Measurements from ENCODE around the gene EIF2B5.

Gene EIF2B5

GRCh38 chr3:184174646-184175492, 39.7 kb downstream of the EIF2B5 start, which contains the start of gene AP2M1:
AP2M1 (plus strand) TSS chr3:184174855; CDS start chr3:184176994, 2,139 bp downstream.
- DNase-seq: peak; percentile 83

- DNase-seq: no peak
These were observed 40.3 kb downstream of the EIF2B5 start for GRCh38 chr3:184175506-184175905.

GRCh38 chr3:184175981-184176376, 40.8 kb downstream of the EIF2B5 start:
- no peak for DNase-seq

GRCh38 chr3:184176377-184177330, 41.5 kb downstream of the EIF2B5 start:
- DNase-seq: no peak

- DNase-seq: no peak
These were observed 42.2 kb downstream of the EIF2B5 start for GRCh38 chr3:184177331-184177731.

- no peak for DNase-seq
These were observed 42.7 kb downstream of the EIF2B5 start for GRCh38 chr3:184177767-184178306.

GRCh38 chr3:184178521-184179138, 43.5 kb downstream of the EIF2B5 start:
- no peak for DNase-seq

GRCh38 chr3:184180165-184180564, 45.0 kb downstream of the EIF2B5 start:
- DNase-seq: no peak

GRCh38 chr3:184181596-184181995, 46.4 kb downstream of the EIF2B5 start:
- no peak for DNase-seq

- no peak for DNase-seq
These were observed 48.5 kb downstream of the EIF2B5 start for GRCh38 chr3:184183679-184184078.

- DNase-seq: no peak
These were observed 49.5 kb downstream of the EIF2B5 start for GRCh38 chr3:184184546-184185230.

GRCh38 chr3:184185461-184186183, 50.5 kb downstream of the EIF2B5 start:
- DNase-seq: peak; percentile 99

- no peak for DNase-seq
These were observed 51.2 kb downstream of the EIF2B5 start, which contains the start of gene ABCF3 for GRCh38 chr3:184186184-184186901. ABCF3 (plus strand) TSS chr3:184186199; CDS start chr3:184186208, 9 bp downstream.

GRCh38 chr3:184186902-184187207, 51.7 kb downstream of the EIF2B5 start:
- DNase-seq: no peak

- no peak for DNase-seq
These were observed 52.9 kb downstream of the EIF2B5 start for GRCh38 chr3:184188080-184188479.

- DNase-seq: no peak
These were observed 54.3 kb downstream of the EIF2B5 start for GRCh38 chr3:184189421-184189820.

GRCh38 chr3:184192889-184193288, 57.7 kb downstream of the EIF2B5 start:
- no peak for DNase-seq

- no peak for DNase-seq
These were observed 58.9 kb downstream of the EIF2B5 start for GRCh38 chr3:184193991-184194539.

All from cortex of kidney (tissue), 1 donor.